Left lung (tissue), 10 donors: Measurements from ENCODE around the gene RAB38. TPM values are rescaled to one million over a fixed set of nuclear protein-coding genes. Genes with fewer than 3 reads are reported as not detected.

Experiments used
- ATAC-seq: fragments of 200-7000 bp; cut with Tn5 transposase; one replicate; pipeline ENCODE4 v1.9.1; 2020; ENCODE audit warnings: moderate library complexity
- DNase-seq, 4 donors: peaks; one replicate each; pipeline ENCODE4 v3.0.0-alpha.2; 2013 to 2020
- H3K27ac ChIP-seq, 2 donors: fragments of 200-600 bp; sonication (generic) in 1 of 2; one replicate each; pipeline versions ENCODE4 v1.5.0 to v1.8.0; 2020 to 2021
- H3K27me3 ChIP-seq, 2 donors: fragments of 200-600 bp; sonication (generic) in 1 of 2; one replicate each; pipeline versions ENCODE4 v1.5.0 to v1.8.0; 2020 to 2021
- H3K36me3 ChIP-seq, 2 donors: fragments of 200-600 bp; sonication (generic) in 1 of 2; one replicate each; pipeline versions ENCODE4 v1.5.0 to v1.8.0; 2020 to 2021
- H3K4me1 ChIP-seq, 2 donors: fragments of 200-600 bp; one replicate each; pipeline ENCODE4 v1.8.0; 2021
- H3K4me3 ChIP-seq, 2 donors: fragments of 200-600 bp; sonication (generic) in 1 of 2; one replicate each; pipeline versions ENCODE4 v1.5.0 to v1.8.0; 2020 to 2021; ENCODE audit warnings: mild to moderate bottlenecking in 1 of 2
- H3K9me3 ChIP-seq, 2 donors: fragments of 200-600 bp; sonication (generic) in 1 of 2; one replicate each; pipeline versions ENCODE4 v1.5.0 to v1.8.0; 2020 to 2021
- intact Hi-C, 2 donors: fragments of 100-400 bp; cut with DNase I; formaldehyde crosslinking; loops; one replicate each; pipeline versions ENCODE4 v1.11.2 to v1.14.2; 2022
- polyA plus RNA-seq, 6 donors: library from polyadenylated mRNA; unstranded; fragments of 120-200 nt; gene quantifications; one replicate each; pipeline ENCODE4 v1.2.1, GENCODE V29; 2013; ENCODE audit not compliant: insufficient read length in 6 of 6
- total RNA-seq, 2 donors: library from RNA; stranded (reverse); fragmentation: NEBNext Ultra II Directional; extraction: Animal tissue kit (Norgen Biotek cat#: 25700); gene quantifications; one replicate each; pipeline ENCODE4 v1.2.1, GENCODE V29; 2021
- TF ChIP-seq, protein P1 (sequence below), 2 donors: fragments of 200-600 bp; sonication (generic) in 1 of 2; IDR thresholded peaks; one replicate each; pipeline versions ENCODE4 v1.5.0 to v1.8.0; 2021; ENCODE audit warnings: antibody characterized with exemption in 2 of 2
- donor health status: DM: no; HTN: yes; CAD: no.
- donor health status: DM: no; HTN: no; CAD: no.

Gene RAB38
- total and polyA plus RNA-seq, 8 donors: 12.3 to 23.8 (median 20.3) TPM

DNA sequence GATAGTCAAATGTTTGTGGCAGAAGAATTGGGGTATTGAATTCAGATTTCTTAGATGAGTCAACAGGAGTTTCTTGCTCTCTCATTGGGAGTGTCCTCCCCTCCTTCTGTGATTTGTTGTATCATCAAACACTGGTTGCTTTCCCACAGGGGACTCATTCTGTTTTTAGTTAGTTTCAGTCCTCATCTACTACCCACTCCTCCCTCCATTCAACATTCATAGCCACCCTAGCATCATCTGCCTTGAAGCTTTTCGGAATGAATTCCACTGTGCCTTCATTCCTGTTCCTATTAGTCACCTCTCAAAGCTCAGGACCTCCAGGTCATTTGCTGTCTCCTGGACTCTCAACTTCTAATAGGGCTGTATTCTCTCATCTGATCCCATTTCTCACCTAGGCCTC, 31.5 kb upstream of the RAB38 start:
- ATAC-seq (no peak), DNase-seq (no peak)
- TF ChIP-seq, protein P1, sequence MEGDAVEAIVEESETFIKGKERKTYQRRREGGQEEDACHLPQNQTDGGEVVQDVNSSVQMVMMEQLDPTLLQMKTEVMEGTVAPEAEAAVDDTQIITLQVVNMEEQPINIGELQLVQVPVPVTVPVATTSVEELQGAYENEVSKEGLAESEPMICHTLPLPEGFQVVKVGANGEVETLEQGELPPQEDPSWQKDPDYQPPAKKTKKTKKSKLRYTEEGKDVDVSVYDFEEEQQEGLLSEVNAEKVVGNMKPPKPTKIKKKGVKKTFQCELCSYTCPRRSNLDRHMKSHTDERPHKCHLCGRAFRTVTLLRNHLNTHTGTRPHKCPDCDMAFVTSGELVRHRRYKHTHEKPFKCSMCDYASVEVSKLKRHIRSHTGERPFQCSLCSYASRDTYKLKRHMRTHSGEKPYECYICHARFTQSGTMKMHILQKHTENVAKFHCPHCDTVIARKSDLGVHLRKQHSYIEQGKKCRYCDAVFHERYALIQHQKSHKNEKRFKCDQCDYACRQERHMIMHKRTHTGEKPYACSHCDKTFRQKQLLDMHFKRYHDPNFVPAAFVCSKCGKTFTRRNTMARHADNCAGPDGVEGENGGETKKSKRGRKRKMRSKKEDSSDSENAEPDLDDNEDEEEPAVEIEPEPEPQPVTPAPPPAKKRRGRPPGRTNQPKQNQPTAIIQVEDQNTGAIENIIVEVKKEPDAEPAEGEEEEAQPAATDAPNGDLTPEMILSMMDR (IDR thresholded peaks at IDR 0.05): no peak
- H3K27ac ChIP-seq: no peak overlapping the region
- no peaks in the 10 kb centered on the region for H3K4me1 ChIP-seq
- H3K36me3 ChIP-seq: no peaks in the 10 kb centered on the region
- H3K27me3 ChIP-seq: no peaks in the 10 kb centered on the region
- H3K9me3 ChIP-seq: no peaks in the 10 kb centered on the region
- no peak overlapping the region for H3K4me3 ChIP-seq
- intact Hi-C loops: no loop called here

DNA sequence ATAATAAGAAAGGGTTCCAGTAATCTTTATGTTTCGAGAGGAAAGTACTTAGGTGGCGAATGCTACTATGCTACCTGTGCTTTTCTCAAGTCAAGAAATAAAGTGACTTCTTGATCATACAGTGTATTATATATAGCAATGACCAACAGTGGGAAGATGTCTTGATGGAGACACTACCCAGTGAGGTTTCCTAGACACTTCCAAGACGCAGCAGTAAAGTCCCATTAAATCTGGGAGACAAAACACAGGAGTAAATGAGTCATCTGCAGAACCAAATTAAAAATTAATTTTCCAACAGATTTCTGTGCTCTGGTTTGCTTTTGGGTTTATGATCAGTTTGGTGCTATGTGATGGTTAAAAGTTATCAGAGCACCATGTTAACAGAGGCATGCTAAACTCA, 29.1 kb upstream of the RAB38 start:
- Histone ChIP-seq H3K36me3 (no peaks in the 10 kb centered on the region), H3K9me3 (no peaks in the 10 kb centered on the region), H3K4me3 (no peak overlapping the region), H3K4me1 (no peaks in the 10 kb centered on the region), H3K27me3 (no peaks in the 10 kb centered on the region), H3K27ac (no peak overlapping the region)
- intact Hi-C loops: no loop called here
- TF ChIP-seq, protein P1 (IDR thresholded peaks at IDR 0.05): no peak
- DNase-seq (no peak), ATAC-seq (no peak)

DNA sequence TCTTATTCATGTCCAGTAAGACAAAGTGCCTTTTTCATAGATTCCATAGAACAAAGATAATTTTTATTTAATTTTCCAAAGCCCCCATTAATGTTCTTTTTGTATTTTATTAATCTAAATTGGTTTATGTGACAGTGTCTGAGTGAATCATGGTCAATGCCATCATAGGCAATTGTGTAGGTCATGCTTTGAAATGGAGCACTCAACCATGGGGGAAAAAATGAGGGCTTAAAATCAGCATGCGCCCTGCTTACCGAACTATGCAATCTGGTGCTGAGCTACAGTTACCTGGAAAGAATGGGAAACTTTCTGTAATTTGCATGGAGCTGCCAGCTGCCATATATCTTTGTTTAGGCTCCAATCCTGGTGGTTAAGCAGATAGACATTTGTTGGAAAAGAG, 28.4 kb upstream of the RAB38 start:
- DNase-seq (no peak), ATAC-seq (no peak)
- intact Hi-C loops: no loop called here
- Histone ChIP-seq H3K9me3 (no peaks in the 10 kb centered on the region), H3K27ac (no peak overlapping the region), H3K4me1 (no peaks in the 10 kb centered on the region), H3K4me3 (no peak overlapping the region), H3K36me3 (no peaks in the 10 kb centered on the region), H3K27me3 (no peaks in the 10 kb centered on the region)
- TF ChIP-seq, protein P1 (IDR thresholded peaks at IDR 0.05): no peak

DNA sequence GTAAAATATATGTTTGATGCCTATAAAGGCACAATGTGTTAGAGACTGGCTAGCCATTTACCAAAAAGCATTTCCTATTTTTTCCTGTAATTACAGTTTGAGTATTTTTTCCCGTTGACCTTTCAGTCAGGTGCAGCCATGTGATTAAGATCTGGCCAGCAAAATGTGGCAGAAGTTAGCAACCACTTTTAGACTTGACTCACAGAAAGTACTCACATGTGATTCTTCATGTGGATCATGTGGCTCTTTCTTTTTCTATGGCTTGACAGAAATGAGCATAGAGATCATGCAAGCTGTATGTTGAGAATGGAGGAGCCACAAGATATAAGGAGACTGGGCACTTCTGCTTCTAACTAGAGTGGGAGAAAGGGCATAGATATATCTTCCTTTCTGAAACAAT, 27.3 kb upstream of the RAB38 start:
- DNase-seq: no peak

DNA sequence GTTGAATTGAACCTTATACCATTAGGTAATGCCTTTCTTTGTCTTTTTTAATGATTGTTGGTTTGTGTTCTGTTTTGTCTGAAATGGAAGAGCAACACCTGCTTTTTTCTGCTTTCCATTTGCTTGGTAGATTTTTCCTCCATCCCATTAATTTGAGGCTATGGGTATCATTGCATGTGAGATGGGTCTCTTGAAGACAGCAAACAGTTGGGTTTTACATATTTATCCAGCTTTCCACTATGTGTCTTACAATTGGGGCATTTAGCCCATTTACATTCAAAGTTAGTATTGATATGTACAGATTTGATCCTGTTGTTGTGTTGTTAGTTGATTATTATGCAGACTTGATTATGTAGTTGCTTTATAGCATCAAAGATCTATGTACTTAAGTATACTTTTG, 21.1 kb upstream of the RAB38 start:
- ATAC-seq: no peak
- TF ChIP-seq, protein P1 (IDR thresholded peaks at IDR 0.05): no peak

More for the DNA sequence above, 27.3 kb upstream of the RAB38 start:
- Histone ChIP-seq H3K27ac (no peak overlapping the region), H3K27me3 (no peaks in the 10 kb centered on the region), H3K9me3 (peaks cover 0 to 4% of the 10 kb centered on the region in 2 donors), H3K4me1 (no peaks in the 10 kb centered on the region), H3K36me3 (no peaks in the 10 kb centered on the region), H3K4me3 (no peak overlapping the region)
- intact Hi-C loops: no loop called here
- TF ChIP-seq, protein P1 (IDR thresholded peaks at IDR 0.05): no peak
- no peak for ATAC-seq

More for the DNA sequence above, 21.1 kb upstream of the RAB38 start:
- no peak for DNase-seq
- Histone ChIP-seq H3K9me3 (peaks cover 0 to 22% of the 10 kb centered on the region in 2 donors), H3K36me3 (no peaks in the 10 kb centered on the region), H3K4me3 (no peak overlapping the region), H3K4me1 (no peaks in the 10 kb centered on the region), H3K27ac (no peak overlapping the region), H3K27me3 (no peaks in the 10 kb centered on the region)
- intact Hi-C loops: no loop called here
